ENCODE measurements around the gene KLHL25. TPM values are rescaled to one million over a fixed set of nuclear protein-coding genes. Genes with fewer than 3 reads are reported as not detected.

The KLHL25 gene
- total RNA-seq, 1 donor from 2014 or later: 3.8 TPM

GRCh38 chr15:85752491-85752961 lies 42.2 kb downstream of the KLHL25 start:
- DNase-seq (peak; percentile 71), ATAC-seq (no peak)
- intact Hi-C loops (cut with micrococcal nuclease): no loop called here

GRCh38 chr15:85752124-85752475 lies 42.6 kb downstream of the KLHL25 start:
- intact Hi-C loops (cut with micrococcal nuclease): no loop called here
- DNase-seq: no peak
- ATAC-seq: no peak

GRCh38 chr15:85751291-85752123 lies 43.2 kb downstream of the KLHL25 start:
- intact Hi-C loops (cut with micrococcal nuclease): no loop called here
- ATAC-seq: peak; percentile 2
- no peak for DNase-seq

GRCh38 chr15:85750319-85751290 lies 44.1 kb downstream of the KLHL25 start:
- DNase-seq (peak; percentile 86), ATAC-seq (peak; percentile 72)
- intact Hi-C loops (cut with micrococcal nuclease): no loop called here

- DNase-seq: peak; percentile 73
- ATAC-seq: peak; percentile 63
- intact Hi-C loops (cut with micrococcal nuclease): no loop called here
These were observed 45.2 kb downstream of the KLHL25 start for GRCh38 chr15:85749261-85750151.

- intact Hi-C loops (cut with micrococcal nuclease): no loop called here
These were observed 46.0 kb downstream of the KLHL25 start for GRCh38 chr15:85748729-85749128.

GRCh38 chr15:85748176-85748575 lies 46.5 kb downstream of the KLHL25 start:
- intact Hi-C loops (cut with micrococcal nuclease): no loop called here
- DNase-seq (no peak), ATAC-seq (no peak)

More at GRCh38 chr15:85748729-85749128, 46.0 kb downstream of the KLHL25 start:
- ATAC-seq (no peak), DNase-seq (no peak)

GRCh38 chr15:85746641-85747040 lies 48.1 kb downstream of the KLHL25 start:
- no peak for DNase-seq

GRCh38 chr15:85745525-85746150 lies 49.1 kb downstream of the KLHL25 start:
- intact Hi-C loops (cut with micrococcal nuclease): no loop called here
- DNase-seq: no peak
- ATAC-seq: no peak

More at GRCh38 chr15:85746641-85747040, 48.1 kb downstream of the KLHL25 start:
- intact Hi-C loops (cut with micrococcal nuclease): no loop called here
- ATAC-seq: no peak

GRCh38 chr15:85745023-85745422 lies 49.7 kb downstream of the KLHL25 start:
- no peak for ATAC-seq
- intact Hi-C loops (cut with micrococcal nuclease): no loop called here
- DNase-seq: no peak

- intact Hi-C loops (cut with micrococcal nuclease): no loop called here
- DNase-seq (no peak), ATAC-seq (no peak)
These were observed 50.1 kb downstream of the KLHL25 start for GRCh38 chr15:85744579-85744978.

- ATAC-seq (no peak), DNase-seq (no peak)
- intact Hi-C loops (cut with micrococcal nuclease): no loop called here
These were observed 51.2 kb downstream of the KLHL25 start for GRCh38 chr15:85743392-85744055.

- intact Hi-C loops (cut with micrococcal nuclease): no loop called here
- no peak for DNase-seq
- ATAC-seq: peak; percentile 41
These were observed 52.4 kb downstream of the KLHL25 start for GRCh38 chr15:85742186-85742821.

GRCh38 chr15:85741662-85742061 lies 53.1 kb downstream of the KLHL25 start:
- intact Hi-C loops (cut with micrococcal nuclease): no loop called here
- no peak for DNase-seq

GRCh38 chr15:85741021-85741421 lies 53.7 kb downstream of the KLHL25 start:
- DNase-seq (no peak), ATAC-seq (no peak)
- intact Hi-C loops (cut with micrococcal nuclease): no loop called here

More at GRCh38 chr15:85741662-85742061, 53.1 kb downstream of the KLHL25 start:
- no peak for ATAC-seq

- ATAC-seq (peak; percentile 6), DNase-seq (no peak)
- intact Hi-C loops (cut with micrococcal nuclease): no loop called here
These were observed 57.7 kb downstream of the KLHL25 start for GRCh38 chr15:85737061-85737460.

GRCh38 chr15:85733416-85733815 lies 61.3 kb downstream of the KLHL25 start:
- no peak for ATAC-seq
- intact Hi-C loops (cut with micrococcal nuclease): loop anchor here (5.0 kb wide), 1 partner anchor 99 kb away; no protein-coding TSS in a partner anchor

More at GRCh38 chr15:85733416-85733815, 61.3 kb downstream of the KLHL25 start:
- DNase-seq: no peak

All from left ventricle myocardium superior (tissue), 1 donor.